Measurements from ENCODE around the gene ABHD4. TPM values are rescaled to one million over a fixed set of nuclear protein-coding genes. Genes with fewer than 3 reads are reported as not detected.

ABHD4 gene
- total and polyA plus RNA-seq, 2 experiments from 2014 or later = 39.1 to 40.0 TPM

DNA sequence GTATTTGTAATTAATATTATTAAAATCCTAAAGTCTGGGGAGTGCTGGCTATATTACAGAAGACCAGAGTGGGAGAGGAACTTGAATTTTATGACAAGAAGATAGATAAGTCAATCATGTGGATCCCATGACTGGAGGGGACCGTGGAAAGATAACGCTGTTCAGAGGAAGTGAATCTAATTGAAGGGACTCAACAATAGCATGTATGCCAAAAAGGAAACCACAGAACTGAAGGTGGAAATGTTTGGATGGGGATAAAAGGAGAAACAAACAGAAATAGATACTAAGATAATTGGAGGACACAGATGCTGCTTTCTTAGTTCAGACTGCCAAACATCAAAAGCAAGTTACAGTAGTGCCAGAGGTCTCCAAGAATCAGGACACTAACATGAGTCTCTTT lies 24.9 kb downstream of the ABHD4 start:
- no peak overlapping the region for H3K27ac ChIP-seq (ENCODE audit: low read depth)
- no peak for ATAC-seq
- H2AFZ ChIP-seq = no peak overlapping the region
- no peak for DNase-seq (ENCODE audit: low spot score)
- H3K9me2 ChIP-seq (ENCODE audit: insufficient read depth) = no peaks in the 10 kb centered on the region
- H3K4me3 ChIP-seq = no peak overlapping the region
- Mint-ChIP-seq H3K27me3 (ENCODE audit: insufficient read depth, low read depth, poor library complexity) (peaks cover 3% of the 10 kb centered on the region), H3K36me3 (ENCODE audit: low read depth) (peaks cover 11% of the 10 kb centered on the region), H3K4me3 (no peak overlapping the region), H3K9me3 (peaks cover 17% of the 10 kb centered on the region), H3K4me1 (peaks cover 17% of the 10 kb centered on the region), H3K27ac (no peak overlapping the region)
- H3K79me2 ChIP-seq (replicated peaks; ENCODE audit: insufficient read depth) = no peaks in the 10 kb centered on the region
- no peaks in the 10 kb centered on the region for H3K36me3 ChIP-seq (ENCODE audit: insufficient read depth)
- peaks cover 16% of the 10 kb centered on the region for H3K4me1 ChIP-seq (ENCODE audit: insufficient read depth)
- H3K27me3 ChIP-seq (ENCODE audit: insufficient read depth) = no peaks in the 10 kb centered on the region
- TF ChIP-seq JUNB (IDR thresholded peaks at IDR 0.05; ENCODE audit: unreplicated experiment) (no peak), ZNF114 (CRISPR knock-in tag; IDR thresholded peaks at IDR 0.05) (no peak), ZNF331 (CRISPR knock-in tag; IDR thresholded peaks at IDR 0.05; ENCODE audit: low read depth) (no peak), EZH2phosphoT487 (IDR thresholded peaks at IDR 0.05; ENCODE audit: unreplicated experiment) (no peak), POLR2AphosphoS5 (IDR thresholded peaks at IDR 0.05; ENCODE audit: low read depth) (no peak), NANOG (IDR thresholded peaks at IDR 0.05; ENCODE audit: borderline replicate concordance) (no peak), STAT1 (IDR thresholded peaks at IDR 0.05; ENCODE audit: unreplicated experiment) (no peak), CREB1 (CRISPR knock-in tag; IDR thresholded peaks at IDR 0.05; ENCODE audit: low read depth) (no peak)
- TF ChIP-seq, protein P1, sequence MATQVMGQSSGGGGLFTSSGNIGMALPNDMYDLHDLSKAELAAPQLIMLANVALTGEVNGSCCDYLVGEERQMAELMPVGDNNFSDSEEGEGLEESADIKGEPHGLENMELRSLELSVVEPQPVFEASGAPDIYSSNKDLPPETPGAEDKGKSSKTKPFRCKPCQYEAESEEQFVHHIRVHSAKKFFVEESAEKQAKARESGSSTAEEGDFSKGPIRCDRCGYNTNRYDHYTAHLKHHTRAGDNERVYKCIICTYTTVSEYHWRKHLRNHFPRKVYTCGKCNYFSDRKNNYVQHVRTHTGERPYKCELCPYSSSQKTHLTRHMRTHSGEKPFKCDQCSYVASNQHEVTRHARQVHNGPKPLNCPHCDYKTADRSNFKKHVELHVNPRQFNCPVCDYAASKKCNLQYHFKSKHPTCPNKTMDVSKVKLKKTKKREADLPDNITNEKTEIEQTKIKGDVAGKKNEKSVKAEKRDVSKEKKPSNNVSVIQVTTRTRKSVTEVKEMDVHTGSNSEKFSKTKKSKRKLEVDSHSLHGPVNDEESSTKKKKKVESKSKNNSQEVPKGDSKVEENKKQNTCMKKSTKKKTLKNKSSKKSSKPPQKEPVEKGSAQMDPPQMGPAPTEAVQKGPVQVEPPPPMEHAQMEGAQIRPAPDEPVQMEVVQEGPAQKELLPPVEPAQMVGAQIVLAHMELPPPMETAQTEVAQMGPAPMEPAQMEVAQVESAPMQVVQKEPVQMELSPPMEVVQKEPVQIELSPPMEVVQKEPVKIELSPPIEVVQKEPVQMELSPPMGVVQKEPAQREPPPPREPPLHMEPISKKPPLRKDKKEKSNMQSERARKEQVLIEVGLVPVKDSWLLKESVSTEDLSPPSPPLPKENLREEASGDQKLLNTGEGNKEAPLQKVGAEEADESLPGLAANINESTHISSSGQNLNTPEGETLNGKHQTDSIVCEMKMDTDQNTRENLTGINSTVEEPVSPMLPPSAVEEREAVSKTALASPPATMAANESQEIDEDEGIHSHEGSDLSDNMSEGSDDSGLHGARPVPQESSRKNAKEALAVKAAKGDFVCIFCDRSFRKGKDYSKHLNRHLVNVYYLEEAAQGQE (IDR thresholded peaks at IDR 0.05; ENCODE audit: unreplicated experiment) = no peak
- TF ChIP-seq, protein P2, sequence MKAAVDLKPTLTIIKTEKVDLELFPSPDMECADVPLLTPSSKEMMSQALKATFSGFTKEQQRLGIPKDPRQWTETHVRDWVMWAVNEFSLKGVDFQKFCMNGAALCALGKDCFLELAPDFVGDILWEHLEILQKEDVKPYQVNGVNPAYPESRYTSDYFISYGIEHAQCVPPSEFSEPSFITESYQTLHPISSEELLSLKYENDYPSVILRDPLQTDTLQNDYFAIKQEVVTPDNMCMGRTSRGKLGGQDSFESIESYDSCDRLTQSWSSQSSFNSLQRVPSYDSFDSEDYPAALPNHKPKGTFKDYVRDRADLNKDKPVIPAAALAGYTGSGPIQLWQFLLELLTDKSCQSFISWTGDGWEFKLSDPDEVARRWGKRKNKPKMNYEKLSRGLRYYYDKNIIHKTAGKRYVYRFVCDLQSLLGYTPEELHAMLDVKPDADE (IDR thresholded peaks at IDR 0.05) = no peak
- TF ChIP-seq, protein P3, sequence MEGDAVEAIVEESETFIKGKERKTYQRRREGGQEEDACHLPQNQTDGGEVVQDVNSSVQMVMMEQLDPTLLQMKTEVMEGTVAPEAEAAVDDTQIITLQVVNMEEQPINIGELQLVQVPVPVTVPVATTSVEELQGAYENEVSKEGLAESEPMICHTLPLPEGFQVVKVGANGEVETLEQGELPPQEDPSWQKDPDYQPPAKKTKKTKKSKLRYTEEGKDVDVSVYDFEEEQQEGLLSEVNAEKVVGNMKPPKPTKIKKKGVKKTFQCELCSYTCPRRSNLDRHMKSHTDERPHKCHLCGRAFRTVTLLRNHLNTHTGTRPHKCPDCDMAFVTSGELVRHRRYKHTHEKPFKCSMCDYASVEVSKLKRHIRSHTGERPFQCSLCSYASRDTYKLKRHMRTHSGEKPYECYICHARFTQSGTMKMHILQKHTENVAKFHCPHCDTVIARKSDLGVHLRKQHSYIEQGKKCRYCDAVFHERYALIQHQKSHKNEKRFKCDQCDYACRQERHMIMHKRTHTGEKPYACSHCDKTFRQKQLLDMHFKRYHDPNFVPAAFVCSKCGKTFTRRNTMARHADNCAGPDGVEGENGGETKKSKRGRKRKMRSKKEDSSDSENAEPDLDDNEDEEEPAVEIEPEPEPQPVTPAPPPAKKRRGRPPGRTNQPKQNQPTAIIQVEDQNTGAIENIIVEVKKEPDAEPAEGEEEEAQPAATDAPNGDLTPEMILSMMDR (conservative IDR thresholded peaks at IDR 0.05; ENCODE audit: low read depth in 2 of 2) = no peak
- TF ChIP-seq, protein P4, sequence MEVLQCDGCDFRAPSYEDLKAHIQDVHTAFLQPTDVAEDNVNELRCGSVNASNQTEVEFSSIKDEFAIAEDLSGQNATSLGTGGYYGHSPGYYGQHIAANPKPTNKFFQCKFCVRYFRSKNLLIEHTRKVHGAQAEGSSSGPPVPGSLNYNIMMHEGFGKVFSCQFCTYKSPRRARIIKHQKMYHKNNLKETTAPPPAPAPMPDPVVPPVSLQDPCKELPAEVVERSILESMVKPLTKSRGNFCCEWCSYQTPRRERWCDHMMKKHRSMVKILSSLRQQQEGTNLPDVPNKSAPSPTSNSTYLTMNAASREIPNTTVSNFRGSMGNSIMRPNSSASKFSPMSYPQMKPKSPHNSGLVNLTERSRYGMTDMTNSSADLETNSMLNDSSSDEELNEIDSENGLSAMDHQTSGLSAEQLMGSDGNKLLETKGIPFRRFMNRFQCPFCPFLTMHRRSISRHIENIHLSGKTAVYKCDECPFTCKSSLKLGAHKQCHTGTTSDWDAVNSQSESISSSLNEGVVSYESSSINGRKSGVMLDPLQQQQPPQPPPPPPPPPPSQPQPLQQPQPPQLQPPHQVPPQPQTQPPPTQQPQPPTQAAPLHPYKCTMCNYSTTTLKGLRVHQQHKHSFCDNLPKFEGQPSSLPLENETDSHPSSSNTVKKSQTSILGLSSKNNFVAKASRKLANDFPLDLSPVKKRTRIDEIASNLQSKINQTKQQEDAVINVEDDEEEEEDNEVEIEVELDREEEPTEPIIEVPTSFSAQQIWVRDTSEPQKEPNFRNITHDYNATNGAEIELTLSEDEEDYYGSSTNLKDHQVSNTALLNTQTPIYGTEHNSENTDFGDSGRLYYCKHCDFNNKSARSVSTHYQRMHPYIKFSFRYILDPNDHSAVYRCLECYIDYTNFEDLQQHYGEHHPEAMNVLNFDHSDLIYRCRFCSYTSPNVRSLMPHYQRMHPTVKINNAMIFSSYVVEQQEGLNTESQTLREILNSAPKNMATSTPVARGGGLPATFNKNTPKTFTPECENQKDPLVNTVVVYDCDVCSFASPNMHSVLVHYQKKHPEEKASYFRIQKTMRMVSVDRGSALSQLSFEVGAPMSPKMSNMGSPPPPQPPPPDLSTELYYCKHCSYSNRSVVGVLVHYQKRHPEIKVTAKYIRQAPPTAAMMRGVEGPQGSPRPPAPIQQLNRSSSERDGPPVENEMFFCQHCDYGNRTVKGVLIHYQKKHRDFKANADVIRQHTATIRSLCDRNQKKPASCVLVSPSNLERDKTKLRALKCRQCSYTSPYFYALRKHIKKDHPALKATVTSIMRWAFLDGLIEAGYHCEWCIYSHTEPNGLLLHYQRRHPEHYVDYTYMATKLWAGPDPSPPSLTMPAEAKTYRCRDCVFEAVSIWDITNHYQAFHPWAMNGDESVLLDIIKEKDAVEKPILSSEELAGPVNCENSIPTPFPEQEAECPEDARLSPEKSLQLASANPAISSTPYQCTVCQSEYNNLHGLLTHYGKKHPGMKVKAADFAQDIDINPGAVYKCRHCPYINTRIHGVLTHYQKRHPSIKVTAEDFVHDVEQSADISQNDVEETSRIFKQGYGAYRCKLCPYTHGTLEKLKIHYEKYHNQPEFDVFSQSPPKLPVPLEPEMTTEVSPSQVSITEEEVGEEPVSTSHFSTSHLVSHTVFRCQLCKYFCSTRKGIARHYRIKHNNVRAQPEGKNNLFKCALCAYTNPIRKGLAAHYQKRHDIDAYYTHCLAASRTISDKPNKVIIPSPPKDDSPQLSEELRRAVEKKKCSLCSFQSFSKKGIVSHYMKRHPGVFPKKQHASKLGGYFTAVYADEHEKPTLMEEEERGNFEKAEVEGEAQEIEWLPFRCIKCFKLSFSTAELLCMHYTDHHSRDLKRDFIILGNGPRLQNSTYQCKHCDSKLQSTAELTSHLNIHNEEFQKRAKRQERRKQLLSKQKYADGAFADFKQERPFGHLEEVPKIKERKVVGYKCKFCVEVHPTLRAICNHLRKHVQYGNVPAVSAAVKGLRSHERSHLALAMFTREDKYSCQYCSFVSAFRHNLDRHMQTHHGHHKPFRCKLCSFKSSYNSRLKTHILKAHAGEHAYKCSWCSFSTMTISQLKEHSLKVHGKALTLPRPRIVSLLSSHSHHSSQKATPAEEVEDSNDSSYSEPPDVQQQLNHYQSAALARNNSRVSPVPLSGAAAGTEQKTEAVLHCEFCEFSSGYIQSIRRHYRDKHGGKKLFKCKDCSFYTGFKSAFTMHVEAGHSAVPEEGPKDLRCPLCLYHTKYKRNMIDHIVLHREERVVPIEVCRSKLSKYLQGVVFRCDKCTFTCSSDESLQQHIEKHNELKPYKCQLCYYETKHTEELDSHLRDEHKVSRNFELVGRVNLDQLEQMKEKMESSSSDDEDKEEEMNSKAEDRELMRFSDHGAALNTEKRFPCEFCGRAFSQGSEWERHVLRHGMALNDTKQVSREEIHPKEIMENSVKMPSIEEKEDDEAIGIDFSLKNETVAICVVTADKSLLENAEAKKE (CRISPR knock-in tag; IDR thresholded peaks at IDR 0.05) = no peak
- H3K4me2 ChIP-seq = no peak overlapping the region
- no peaks in the 10 kb centered on the region for H4K20me1 ChIP-seq (replicated peaks; ENCODE audit: insufficient read depth)
- no peaks in the 10 kb centered on the region for H3F3A ChIP-seq (replicated peaks; ENCODE audit: low read depth)
